ENCODE measurements around the gene IQSEC1. TPM values are rescaled to one million over a fixed set of nuclear protein-coding genes. Genes with fewer than 3 reads are reported as not detected.

IQSEC1 gene
- total and polyA plus RNA-seq, 9 of the 15 experiments (the other 6 are each of a cell fraction or from before 2014, with no cell fraction given), result 0.56 to 39.0 (median 6.8) TPM

DNA sequence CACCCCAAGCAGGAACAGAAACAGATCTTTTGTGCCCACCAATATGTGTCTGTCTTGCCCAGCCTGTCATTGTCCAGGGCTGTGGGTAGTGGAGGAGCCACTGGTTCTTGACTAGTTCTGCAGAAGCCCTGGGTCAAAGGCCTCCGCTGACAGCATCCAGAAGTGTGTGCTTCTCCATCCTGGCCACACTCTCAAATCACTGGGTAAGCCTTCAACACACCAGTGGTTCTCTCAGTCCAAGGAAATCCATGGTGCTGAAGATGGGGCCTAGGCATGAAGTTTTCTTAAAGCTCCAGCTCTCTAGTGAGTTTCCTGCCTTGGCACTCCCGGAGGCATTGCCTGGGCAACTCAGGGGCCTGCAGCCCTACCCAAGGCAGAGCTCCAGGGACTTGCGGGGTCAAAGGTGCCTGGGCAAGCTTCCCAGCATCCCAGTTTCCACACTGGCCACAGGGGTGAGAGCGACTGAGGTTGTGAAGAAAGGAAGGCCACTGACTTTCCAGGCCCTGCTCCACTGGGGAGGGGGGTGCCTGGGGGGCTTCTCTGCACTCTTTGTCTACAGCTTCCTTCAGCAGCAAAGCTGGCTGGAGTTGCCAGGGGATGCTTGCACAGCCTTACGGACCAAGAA, 193.9 kb downstream of the IQSEC1 start (continued):
- TF ChIP-seq, protein P1, sequence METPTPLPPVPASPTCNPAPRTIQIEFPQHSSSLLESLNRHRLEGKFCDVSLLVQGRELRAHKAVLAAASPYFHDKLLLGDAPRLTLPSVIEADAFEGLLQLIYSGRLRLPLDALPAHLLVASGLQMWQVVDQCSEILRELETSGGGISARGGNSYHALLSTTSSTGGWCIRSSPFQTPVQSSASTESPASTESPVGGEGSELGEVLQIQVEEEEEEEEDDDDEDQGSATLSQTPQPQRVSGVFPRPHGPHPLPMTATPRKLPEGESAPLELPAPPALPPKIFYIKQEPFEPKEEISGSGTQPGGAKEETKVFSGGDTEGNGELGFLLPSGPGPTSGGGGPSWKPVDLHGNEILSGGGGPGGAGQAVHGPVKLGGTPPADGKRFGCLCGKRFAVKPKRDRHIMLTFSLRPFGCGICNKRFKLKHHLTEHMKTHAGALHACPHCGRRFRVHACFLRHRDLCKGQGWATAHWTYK (CRISPR knock-in tag; IDR thresholded peaks at IDR 0.05), result peak; percentile 89
- TF ChIP-seq MCM5 (IDR thresholded peaks at IDR 0.05; ENCODE audit: low read depth) (no peak), JUND (IDR thresholded peaks at IDR 0.05; ENCODE audit: borderline replicate concordance, low read depth, low read length) (no peak), JUND (tag; IDR thresholded peaks at IDR 0.05; ENCODE audit: borderline replicate concordance, low read depth, low read length) (peak; percentile 33; the same call in 1 of the 3 replicates), ZNF324 (CRISPR knock-in tag; IDR thresholded peaks at IDR 0.05) (0 out of 2 replicates have a peak, but pooled peaks have one; percentile 29), MYC (IDR thresholded peaks at IDR 0.05; ENCODE audit: low read depth, low read length) (no peak), MYC (CRISPR knock-in tag; IDR thresholded peaks at IDR 0.05; ENCODE audit: borderline replicate concordance, low read depth) (no peak), ZNF644 (tag; IDR thresholded peaks at IDR 0.05; ENCODE audit: low read depth) (peak; percentile 73; the same call in 1 of the 2 replicates), NR4A1 (CRISPR knock-in tag; IDR thresholded peaks at IDR 0.05) (no peak), NR4A1 (tag; IDR thresholded peaks at IDR 0.05) (peak; percentile 91), ZNF41 (CRISPR knock-in tag; conservative IDR thresholded peaks at IDR 0.05) (0 out of 2 replicates have a peak, but pooled peaks have one; percentile 38), CTBP1 (IDR thresholded peaks at IDR 0.05; ENCODE audit: borderline replicate concordance) (peak; percentile 58; the same call in 1 of the 2 replicates), MEF2D (tag; conservative IDR thresholded peaks at IDR 0.05; ENCODE audit: low read depth) (peak; percentile 58; the same call in 1 of the 2 replicates), ZNF584 (CRISPR knock-in tag; IDR thresholded peaks at IDR 0.05; ENCODE audit: low read depth) (peak; percentile 72; the same call in 1 of the 2 replicates), ZNF354B (CRISPR knock-in tag; IDR thresholded peaks at IDR 0.05) (0 out of 2 replicates have a peak, but pooled peaks have one; percentile 12), MAZ (CRISPR knock-in tag; conservative IDR thresholded peaks at IDR 0.05 in 1 of 2, IDR thresholded peaks at IDR 0.05 in 1 of 2) (peak; percentile 29 to 65; a peak in 2 of 4 replicates), CREM (IDR thresholded peaks at IDR 0.05; ENCODE audit: low read depth) (peak; percentile 5; the same call in 1 of the 2 replicates), ZNF766 (CRISPR knock-in tag; conservative IDR thresholded peaks at IDR 0.05) (peak; percentile 95)
- TF ChIP-seq, protein P2, sequence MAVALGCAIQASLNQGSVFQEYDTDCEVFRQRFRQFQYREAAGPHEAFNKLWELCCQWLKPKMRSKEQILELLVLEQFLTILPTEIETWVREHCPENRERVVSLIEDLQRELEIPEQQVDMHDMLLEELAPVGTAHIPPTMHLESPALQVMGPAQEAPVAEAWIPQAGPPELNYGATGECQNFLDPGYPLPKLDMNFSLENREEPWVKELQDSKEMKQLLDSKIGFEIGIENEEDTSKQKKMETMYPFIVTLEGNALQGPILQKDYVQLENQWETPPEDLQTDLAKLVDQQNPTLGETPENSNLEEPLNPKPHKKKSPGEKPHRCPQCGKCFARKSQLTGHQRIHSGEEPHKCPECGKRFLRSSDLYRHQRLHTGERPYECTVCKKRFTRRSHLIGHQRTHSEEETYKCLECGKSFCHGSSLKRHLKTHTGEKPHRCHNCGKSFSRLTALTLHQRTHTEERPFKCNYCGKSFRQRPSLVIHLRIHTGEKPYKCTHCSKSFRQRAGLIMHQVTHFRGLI (CRISPR knock-in tag; IDR thresholded peaks at IDR 0.05), result peak; percentile 57; the same call in 1 of the 2 replicates
- TF ChIP-seq, protein P3, sequence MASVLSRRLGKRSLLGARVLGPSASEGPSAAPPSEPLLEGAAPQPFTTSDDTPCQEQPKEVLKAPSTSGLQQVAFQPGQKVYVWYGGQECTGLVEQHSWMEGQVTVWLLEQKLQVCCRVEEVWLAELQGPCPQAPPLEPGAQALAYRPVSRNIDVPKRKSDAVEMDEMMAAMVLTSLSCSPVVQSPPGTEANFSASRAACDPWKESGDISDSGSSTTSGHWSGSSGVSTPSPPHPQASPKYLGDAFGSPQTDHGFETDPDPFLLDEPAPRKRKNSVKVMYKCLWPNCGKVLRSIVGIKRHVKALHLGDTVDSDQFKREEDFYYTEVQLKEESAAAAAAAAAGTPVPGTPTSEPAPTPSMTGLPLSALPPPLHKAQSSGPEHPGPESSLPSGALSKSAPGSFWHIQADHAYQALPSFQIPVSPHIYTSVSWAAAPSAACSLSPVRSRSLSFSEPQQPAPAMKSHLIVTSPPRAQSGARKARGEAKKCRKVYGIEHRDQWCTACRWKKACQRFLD (CRISPR knock-in tag; IDR thresholded peaks at IDR 0.05), result peak; percentile 88; the same call in 1 of the 2 replicates
